Stimulated activated CD8-positive, alpha-beta memory T cell treated with anti-CD3 and anti-CD28 coated beads, Interleukin-4, amount 100 ng/mL, for 4 hours (primary cell): ENCODE measurements around the gene RPS6KA2.

Experiments
- DNase-seq, 2 donors: peaks; one replicate each; pipeline ENCODE4 v3.0.0-alpha.2; 2020; ENCODE audit warnings: low read depth in 2 of 2, low spot score in 1 of 2

RPS6KA2 gene

DNA sequence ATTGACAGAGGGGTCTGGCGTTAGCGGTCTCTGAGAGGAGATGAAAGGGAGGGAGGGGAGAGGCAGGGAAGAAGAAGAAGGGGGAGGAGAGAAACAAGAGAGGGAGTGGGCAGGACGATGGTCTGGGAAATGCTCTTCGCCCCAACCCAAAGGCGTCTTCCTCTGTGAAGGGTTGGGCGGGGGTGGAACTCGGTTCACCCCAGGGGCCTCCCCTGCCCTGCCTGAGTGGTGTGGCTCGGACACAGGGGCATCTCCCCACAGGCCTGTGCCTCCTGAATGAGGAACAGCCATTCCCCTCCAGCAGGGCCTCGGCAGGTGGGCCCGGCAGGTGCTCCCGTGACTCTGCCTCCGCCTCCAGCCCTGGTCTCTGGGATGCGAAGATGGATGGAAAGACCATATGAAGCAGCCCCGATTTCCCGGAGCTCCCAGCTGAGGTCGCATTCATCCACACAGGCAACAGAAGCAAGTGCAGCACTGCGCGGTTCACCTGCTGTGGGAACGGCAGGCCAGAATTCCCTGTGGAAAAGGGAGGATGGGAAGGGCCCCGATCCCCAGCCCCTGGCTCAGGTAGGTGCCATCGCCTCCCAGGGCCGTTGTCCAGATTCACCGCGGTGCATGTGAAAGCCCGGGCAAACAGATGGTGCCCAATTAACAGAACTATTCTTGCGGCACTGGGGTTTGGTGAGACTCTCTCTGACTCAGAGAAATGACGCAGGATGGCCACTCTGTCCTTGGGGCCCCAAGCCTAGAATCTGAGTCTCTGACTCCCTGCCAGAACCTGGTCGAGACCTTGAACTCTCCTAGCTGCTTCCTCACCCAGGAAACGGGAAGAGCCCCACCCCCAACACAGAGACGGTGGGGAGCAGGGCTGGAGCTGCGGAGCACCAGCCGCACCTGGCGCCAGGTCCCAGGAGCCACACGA lies 29.4 kb upstream of the RPS6KA2 start:
- no peak for DNase-seq

DNA sequence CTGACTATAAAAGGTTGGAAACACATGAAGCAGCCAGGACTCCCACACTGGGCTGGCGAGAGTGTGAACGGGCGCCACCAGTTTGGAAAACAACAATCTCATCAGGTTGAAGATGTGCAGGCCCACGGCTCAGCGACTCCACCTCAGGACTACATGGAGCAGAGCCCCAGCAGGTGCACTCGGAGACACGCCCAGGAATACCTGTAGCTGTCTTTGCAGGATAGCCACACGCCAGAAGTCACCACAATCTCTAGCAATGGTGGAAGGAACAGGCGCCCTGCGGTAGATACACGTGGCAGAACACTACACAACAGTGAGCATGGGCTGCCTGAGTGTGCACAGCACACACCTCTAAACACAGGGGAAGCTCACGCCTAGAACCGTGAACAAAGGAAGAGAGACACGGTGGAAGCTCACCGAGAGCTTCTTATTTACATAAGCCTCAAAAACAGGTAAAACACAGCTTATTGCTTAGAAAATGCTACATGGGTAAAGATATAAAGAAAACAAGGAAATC lies 28.7 kb upstream of the RPS6KA2 start:
- no peak for DNase-seq

DNA sequence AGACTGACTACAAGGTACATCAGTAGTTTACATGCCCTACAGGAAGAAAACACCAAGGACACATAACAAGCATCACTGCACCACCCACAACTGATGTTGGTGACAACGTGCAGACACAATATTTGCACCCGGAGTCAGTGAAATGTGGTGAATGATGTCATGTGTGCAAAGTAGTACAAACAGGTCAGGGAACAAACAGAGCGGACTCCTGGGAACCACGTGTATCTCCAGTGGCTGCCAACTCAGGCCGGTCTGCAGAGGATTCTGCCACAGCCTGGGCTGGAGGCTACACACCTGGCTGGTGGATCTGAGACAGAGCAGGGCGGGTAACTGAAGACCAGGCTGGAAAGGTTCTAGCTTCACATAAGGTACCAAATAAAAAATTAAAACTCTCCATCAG lies 28.2 kb upstream of the RPS6KA2 start:
- DNase-seq = no peak

DNA sequence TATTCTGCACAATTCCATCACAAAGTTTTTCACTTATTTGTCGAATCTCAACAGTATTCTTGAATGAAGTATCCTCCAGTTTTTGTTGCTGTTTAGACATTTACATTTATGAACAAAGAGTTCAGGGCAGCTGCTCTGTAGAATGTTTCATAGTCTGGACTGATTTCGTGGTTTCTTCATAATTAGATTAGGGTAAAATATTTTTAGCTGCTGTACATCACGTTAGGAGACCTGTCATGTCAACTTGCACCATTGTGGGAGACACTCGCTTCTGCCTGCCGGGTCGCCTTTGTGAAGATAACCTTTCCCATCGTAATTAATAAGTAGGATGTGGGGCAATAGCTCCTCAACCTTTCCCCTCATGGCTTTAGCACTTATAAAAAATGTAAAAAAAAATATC lies 27.5 kb upstream of the RPS6KA2 start:
- DNase-seq = no peak

DNA sequence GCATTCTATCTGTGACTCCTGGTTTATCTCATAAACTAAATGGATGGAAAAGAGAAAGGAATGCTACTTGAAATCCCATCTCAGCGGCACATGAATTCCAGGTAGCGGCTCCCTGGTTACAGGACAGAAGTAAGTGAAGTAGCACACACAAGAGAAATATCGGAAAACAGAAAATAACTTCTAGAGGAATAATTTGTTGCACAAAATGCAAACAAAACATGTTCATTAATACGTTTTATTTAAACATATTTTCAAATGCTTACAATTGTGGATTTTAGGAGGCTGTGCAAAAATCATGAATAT lies 26.5 kb upstream of the RPS6KA2 start:
- no peak for DNase-seq

DNA sequence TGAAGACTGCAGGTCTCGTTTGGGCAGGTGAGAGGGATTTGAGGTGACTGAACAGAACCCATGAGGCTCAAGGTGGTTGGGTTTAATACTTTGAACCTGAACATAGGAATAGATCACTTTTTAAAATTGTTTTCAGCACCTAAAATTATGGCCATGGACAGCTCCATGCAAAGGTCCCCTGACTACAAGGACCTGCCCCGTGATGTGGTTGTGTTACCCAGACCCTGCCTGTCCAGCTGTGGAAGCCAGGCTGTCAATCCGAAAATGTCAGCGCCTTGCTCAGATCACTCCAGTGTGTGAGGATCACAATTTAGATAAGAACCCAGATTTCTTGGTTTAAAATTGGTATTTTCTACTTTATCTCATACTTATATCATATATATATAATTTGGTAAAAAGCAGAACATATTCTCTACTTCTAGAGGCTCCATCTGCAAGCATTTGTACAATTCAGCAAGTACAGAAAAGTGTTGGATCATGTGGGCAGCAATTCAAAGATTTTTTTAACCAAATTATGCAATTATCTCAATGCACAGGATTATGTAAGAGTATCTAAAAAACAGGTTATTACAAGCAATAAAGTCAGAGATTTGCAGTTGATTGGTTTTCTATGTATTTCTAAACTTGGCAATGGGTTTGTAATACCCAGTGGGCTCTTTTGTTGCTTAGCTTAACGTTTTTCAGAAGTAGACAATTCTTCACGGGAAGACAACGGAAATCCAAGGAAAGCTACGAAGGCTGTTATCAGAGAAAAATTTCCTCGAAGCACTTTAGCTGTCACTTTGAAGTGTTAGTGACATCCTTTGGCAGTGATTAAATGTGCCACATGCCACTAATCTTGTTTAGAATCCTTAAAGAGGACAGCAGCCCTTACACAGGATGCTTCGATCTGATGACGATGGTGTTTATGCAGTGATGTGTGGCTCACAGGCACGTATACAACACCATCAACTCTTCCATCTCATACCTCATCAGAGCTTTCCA lies 24.1 kb upstream of the RPS6KA2 start:
- DNase-seq = no peak

DNA sequence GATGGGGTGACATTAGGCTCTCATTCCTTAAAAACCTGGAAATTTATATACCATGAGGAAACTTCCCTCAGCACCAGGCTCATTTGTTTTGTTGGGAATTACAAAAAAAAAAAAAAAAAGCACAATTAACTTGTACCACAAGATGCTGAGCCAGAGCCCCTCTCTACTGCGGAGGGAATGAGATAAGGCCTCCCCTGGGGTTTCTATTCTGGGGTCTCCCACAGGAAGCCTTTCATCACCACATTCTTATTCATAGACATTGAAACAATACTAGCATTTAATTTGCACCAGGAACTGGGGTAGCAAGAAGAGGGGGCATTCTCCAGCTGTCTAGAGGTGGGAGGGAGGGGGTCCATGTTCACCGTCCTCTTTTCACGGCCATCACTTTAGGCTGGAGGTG lies 23.0 kb upstream of the RPS6KA2 start:
- DNase-seq = no peak

DNA sequence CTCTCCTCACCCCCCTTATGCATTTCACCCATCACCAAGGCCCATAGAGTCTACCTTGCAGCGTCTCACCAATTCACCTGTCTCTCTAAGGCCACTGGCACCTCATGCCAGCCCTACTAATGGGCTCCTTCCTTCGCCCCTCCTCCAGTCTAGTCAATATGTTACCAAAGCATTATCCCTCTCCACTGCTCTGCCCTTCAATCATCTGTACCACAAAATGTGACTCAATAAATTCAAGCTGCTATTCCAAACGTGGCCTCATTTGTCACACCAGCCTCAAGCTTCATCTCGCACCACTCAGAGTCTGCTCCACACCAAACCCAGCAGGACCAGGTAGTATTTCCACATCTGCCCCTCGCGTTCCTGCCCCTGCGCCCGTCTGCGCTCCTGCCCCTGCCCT lies 21.8 kb upstream of the RPS6KA2 start:
- no peak for DNase-seq

DNA sequence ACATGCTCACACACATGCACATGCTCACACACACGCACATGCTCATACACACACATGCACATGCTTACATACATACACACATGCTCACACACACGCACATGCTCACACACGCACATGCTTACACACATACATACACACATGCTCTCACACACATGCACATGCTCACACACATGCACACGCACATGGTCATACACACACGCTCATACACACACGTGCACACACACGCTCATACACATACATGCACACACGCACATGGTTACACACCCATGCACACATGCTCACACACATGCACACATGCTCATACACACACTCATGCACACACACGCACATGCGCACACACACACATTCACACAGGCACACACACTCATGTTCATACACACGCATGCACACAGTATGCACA lies 20.8 kb upstream of the RPS6KA2 start:
- no peak for DNase-seq

DNA sequence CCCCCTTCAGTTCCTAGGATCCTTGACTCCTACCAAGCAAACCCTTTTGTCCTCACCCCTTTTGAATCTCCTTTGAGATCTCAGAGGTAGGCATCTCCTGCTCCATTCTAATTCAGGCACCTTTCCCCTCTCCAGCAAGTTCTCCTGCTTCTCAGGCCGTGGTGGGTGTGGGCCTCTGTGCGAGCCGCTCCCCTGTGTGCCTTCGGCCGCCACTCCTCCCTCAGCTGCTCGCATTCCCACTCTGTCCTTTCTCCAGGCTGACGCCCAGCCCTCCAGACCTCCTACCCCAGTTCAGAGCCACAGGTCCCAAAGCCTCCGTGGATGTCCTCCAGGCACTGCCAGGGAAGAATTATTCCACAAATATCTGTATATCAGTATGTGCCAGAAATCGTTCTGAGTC lies 19.7 kb upstream of the RPS6KA2 start:
- DNase-seq = no peak

DNA sequence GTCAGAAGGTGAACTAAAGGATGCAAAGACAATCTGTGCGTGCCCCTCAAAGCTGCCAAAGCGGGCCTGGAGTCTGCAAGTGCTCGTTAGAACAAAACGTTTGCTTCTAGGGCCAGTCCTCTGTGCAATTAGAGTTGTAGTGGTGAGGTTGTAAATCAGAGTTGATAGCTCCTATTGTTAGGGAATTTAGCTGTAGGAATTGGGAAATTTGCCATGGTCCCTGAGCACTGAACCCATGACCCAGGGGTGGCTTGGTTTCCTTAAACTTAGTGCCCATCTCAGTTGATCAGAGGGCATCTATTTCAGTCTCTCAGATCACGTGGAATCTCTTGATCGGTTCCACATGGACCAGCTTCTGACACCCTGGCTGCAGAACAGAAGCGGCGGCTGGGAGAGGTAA lies 18.8 kb upstream of the RPS6KA2 start:
- no peak for DNase-seq

DNA sequence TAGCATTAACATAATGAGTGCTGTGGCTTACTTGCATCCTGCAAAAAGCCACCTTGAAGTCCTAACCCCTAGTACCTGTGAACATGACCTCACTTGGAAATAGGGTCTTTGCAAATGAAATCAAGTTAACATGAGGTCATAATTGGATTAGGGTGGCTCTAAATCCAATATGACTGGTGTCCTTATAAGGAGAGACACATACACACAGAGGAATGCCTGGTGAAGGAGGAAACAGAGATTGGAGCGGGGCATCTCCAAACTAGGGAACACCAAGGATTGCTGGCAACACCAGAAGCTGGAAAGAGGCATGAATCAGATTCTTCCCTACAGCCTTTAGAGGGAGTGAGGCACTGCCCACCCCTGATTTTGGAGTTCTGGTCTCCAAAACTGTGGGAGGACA lies 17.6 kb upstream of the RPS6KA2 start:
- DNase-seq = no peak

DNA sequence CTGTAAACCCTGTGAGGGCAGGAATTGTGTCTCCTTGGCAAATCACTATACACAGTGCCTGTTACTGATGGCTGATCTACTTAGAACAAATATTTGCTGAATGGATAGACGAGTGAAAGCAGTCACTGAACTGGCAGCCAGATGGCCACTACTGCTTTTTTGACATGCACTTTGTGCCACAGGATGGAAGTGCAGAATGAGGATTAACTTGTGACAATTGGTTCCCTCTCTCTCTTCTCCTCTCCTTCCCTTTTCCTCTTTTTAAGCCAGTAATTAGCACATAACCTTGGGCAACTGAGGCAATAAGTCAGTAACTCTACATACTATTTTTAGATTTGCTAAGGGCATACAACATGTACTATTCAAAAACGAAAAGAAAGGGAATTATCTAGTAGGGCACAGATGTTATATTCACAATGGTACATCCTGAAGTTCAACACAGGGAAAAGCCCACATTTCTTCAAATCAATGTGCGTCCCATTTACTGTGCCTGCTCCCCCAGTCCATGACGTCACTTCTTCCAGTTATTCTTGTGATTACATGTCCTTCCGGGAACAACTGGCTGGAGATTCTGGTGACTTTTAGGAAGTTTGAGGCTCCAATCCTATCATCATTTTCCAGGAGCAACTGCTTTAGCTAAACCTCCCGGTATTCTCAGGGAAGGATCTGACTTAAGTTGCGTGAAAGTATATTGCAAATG lies 17.0 kb upstream of the RPS6KA2 start:
- DNase-seq = no peak

DNA sequence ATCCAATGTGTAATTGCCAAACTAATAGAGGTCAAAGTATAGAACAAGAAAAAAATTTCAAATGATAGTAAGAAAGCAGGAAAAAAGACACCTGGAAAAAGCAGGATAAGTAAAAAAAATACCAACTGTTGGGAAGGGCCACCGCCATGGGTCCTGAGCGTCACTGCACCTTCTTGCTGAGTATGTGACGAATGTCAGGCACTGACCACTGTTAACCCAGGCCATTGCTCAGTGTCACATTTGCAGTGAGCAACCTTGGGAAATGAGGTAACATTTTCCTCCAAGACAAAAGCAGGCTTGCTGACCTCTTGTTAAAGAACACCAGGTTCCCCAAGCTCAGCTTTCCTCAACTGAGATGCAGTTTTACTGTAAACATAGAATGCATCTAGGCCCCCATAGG lies 15.6 kb upstream of the RPS6KA2 start:
- DNase-seq = no peak

DNA sequence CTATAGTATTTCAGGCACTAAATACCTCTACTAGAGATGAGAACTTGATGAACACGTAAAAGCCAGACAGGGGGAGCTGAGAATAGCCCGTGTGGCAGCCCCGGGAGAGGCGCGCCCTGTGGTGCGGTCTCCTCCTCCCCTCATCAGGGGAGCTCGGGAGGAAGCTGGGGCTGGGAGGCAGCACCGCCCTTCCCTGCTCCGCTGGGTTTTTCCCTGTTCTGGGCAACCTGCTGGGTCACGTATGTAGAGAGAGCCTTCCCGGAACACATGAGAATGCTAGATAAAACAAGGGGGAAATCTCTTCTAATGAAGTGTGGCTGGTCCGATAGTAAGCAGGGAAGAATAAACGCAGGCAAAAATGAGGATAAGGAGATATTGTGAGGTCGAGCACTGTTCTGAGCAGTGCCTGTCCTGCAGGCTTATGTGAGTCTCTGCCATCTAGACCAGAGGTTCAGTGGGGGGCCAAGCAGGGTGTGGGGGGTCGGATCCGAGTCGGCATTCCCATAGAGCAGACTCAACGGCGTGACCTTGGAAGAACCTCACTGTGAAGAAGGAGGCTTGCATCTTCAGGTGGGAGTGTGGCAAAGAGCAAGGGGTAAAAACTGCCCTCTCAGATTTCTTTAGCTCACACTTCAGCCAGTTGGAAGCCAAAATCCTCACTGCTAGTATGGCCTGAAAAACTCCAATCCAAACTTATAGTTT lies 13.4 kb upstream of the RPS6KA2 start:
- no peak for DNase-seq

DNA sequence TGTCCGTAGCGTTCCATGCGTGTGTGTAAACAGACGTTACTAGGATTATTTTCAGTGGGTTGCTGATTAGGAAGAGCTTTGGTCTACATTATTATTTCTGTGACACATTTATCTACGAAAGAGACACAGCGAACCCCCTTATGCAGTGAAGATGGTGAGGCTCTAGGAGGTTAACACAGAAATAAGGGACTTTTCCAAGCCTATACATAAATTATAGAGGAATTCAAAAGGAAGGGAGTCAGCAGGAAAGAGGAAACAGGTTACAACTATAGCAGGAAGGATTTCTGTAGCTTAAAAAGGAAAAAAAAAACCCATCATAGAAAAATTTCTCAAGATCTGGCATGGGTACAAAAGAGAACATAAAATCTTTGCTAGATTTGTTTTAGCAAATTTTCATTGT lies 12.9 kb upstream of the RPS6KA2 start:
- no peak for DNase-seq

DNA sequence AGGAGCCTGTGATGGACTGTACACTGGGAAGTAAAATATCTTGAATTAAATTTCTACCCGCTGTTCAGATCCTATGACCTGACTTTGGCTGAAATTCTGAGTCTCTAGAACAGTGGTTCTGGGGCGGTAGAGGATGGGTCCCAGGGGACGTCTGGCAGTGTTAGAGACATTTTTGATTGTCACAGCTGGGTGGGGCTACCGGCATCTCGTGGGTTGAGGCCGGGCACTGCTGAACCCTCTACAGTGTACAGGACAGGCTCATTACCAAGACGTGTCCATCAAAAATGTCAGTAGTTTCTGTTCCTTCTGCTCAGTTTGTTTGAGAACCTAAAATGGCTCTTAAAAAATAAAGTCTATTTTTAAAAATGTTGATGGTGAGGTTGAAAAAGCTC lies 11.5 kb upstream of the RPS6KA2 start:
- DNase-seq = no peak

DNA sequence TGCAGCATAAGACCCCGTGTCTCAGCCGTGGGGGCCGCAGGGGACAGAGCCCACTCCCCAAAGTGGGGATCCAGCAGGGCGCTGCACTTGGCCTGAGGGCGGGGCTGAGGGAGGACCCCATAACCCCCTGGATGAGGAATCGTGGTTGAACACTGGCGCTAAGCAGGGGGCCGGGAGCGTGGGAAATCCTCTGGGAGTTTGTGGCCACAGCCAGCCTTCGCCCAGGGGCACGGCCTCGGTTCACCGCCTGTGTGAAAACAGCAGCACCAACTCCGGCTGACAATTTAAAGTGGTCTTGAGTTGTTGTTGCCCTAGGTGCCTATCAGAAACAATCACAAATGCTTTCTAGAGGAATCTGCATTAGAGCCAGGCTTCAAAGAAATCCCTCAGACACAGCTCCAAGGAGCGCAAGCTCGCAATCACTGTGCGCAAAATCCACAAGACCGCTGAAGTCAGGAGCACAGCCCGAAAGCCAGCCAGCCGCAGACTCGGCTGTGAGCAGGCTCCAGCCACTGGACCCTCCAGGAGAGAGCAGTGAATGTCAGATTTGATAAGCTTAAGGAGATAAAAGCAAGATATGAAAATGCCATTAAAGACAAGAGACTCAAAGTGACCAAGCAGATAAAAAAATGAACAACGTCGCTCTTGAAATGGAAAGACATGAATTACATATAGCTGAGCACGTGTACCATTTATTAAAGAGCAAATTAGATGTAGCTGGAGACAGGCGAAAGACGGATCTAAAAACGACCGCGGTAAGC lies 10.9 kb upstream of the RPS6KA2 start:
- DNase-seq = no peak

DNA sequence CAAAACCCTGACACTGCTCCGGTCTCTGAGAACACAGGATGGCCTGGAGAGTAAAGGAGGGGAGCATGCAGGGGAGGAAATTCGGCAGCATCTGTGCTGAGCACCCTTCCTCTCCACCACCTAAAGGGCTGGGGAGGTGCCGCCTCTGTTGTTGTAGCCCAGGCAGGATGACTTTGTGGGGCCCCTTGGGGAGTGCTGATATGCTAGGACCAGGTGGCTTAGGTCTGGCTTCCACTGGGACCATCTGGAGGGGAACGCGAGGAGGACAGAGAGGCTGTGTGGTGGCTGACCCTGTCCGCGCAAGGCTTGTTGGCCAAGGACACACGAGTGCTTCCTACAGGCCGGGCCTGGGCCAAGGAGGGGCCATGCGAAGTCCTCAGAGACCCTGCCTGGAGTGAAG lies 9.9 kb upstream of the RPS6KA2 start:
- DNase-seq = no peak
